ENCODE data around the gene REXO1.
"Not testable (repeated sequence)": the region's sequence is repeated elsewhere in the genome, so short reads cannot be mapped to it uniquely, and the experiment has no call there.

REXO1 gene

GRCh38 chr19:1797313-1797712 lies 51.0 kb downstream of the REXO1 start:
- H3K27ac ChIP-seq (ENCODE audit: low read length); H3K36me3 ChIP-seq (ENCODE audit: control insufficient read depth, low read depth, low read length); H3K27me3 ChIP-seq (ENCODE audit: control insufficient read depth, insufficient read depth, low read length); H3K4me1 ChIP-seq (ENCODE audit: control insufficient read depth, low read depth, low read length); H3K4me3 ChIP-seq (ENCODE audit: low read length); H3K9me3 ChIP-seq (ENCODE audit: control insufficient read depth, low read depth, low read length); H3K9ac ChIP-seq (ENCODE audit: low read length): not testable (repeated sequence)

- Histone ChIP-seq H3K27ac (ENCODE audit: low read length) (no peak overlapping the region), H3K9ac (ENCODE audit: low read length) (no peak overlapping the region), H3K36me3 (ENCODE audit: control insufficient read depth, low read depth, low read length) (no peaks in the 10 kb centered on the region), H3K9me3 (ENCODE audit: control insufficient read depth, low read depth, low read length) (no peaks in the 10 kb centered on the region), H3K4me1 (ENCODE audit: control insufficient read depth, low read depth, low read length) (peaks cover 6% of the 10 kb centered on the region), H3K27me3 (ENCODE audit: control insufficient read depth, insufficient read depth, low read length) (no peaks in the 10 kb centered on the region), H3K4me3 (ENCODE audit: low read length) (no peak overlapping the region)
Observed at GRCh38 chr19:1796395-1797142, 51.7 kb downstream of the REXO1 start.

GRCh38 chr19:1794424-1795172 lies 53.7 kb downstream of the REXO1 start:
- H3K9ac ChIP-seq (ENCODE audit: low read length): no peak overlapping the region
- H3K27me3 ChIP-seq (ENCODE audit: control insufficient read depth, insufficient read depth, low read length): peaks cover 2% of the 10 kb centered on the region
- H3K9me3 ChIP-seq (ENCODE audit: control insufficient read depth, low read depth, low read length): no peaks in the 10 kb centered on the region

GRCh38 chr19:1791879-1792278 lies 56.4 kb downstream of the REXO1 start:
- H3K4me1 ChIP-seq (ENCODE audit: control insufficient read depth, low read depth, low read length): peaks cover 6% of the 10 kb centered on the region
- H3K9ac ChIP-seq (ENCODE audit: low read length): no peak overlapping the region
- H3K36me3 ChIP-seq (ENCODE audit: control insufficient read depth, low read depth, low read length): no peaks in the 10 kb centered on the region
- H3K4me3 ChIP-seq (ENCODE audit: low read length): no peak overlapping the region
- H3K27me3 ChIP-seq (ENCODE audit: control insufficient read depth, insufficient read depth, low read length): peaks cover 18% of the 10 kb centered on the region
- H3K27ac ChIP-seq (ENCODE audit: low read length): no peak overlapping the region
- H3K9me3 ChIP-seq (ENCODE audit: control insufficient read depth, low read depth, low read length): no peaks in the 10 kb centered on the region

More at GRCh38 chr19:1794424-1795172, 53.7 kb downstream of the REXO1 start:
- Histone ChIP-seq H3K27ac (ENCODE audit: low read length) (no peak overlapping the region), H3K4me1 (ENCODE audit: control insufficient read depth, low read depth, low read length) (peaks cover 6% of the 10 kb centered on the region), H3K4me3 (ENCODE audit: low read length) (no peak overlapping the region), H3K36me3 (ENCODE audit: control insufficient read depth, low read depth, low read length) (no peaks in the 10 kb centered on the region)

GRCh38 chr19:1790054-1790792 lies 58.1 kb downstream of the REXO1 start:
- H3K36me3 ChIP-seq (ENCODE audit: control insufficient read depth, low read depth, low read length): no peaks in the 10 kb centered on the region
- no peaks in the 10 kb centered on the region for H3K9me3 ChIP-seq (ENCODE audit: control insufficient read depth, low read depth, low read length)
- peaks cover 18% of the 10 kb centered on the region for H3K27me3 ChIP-seq (ENCODE audit: control insufficient read depth, insufficient read depth, low read length)
- peak overlapping the region; percentile 35 for H3K4me3 ChIP-seq (ENCODE audit: low read length)
- H3K4me1 ChIP-seq (ENCODE audit: control insufficient read depth, low read depth, low read length): peaks cover 6% of the 10 kb centered on the region
- H3K27ac ChIP-seq (ENCODE audit: low read length): no peak overlapping the region
- H3K9ac ChIP-seq (ENCODE audit: low read length): no peak overlapping the region

GRCh38 chr19:1789261-1790041 lies 58.8 kb downstream of the REXO1 start:
- H3K36me3 ChIP-seq (ENCODE audit: control insufficient read depth, low read depth, low read length): no peaks in the 10 kb centered on the region

GRCh38 chr19:1787116-1787515 lies 61.2 kb downstream of the REXO1 start:
- Histone ChIP-seq H3K27me3 (ENCODE audit: control insufficient read depth, insufficient read depth, low read length) (peaks cover 33% of the 10 kb centered on the region), H3K9ac (ENCODE audit: low read length) (no peak overlapping the region), H3K36me3 (ENCODE audit: control insufficient read depth, low read depth, low read length) (no peaks in the 10 kb centered on the region), H3K4me1 (ENCODE audit: control insufficient read depth, low read depth, low read length) (no peaks in the 10 kb centered on the region), H3K4me3 (ENCODE audit: low read length) (no peak overlapping the region), H3K9me3 (ENCODE audit: control insufficient read depth, low read depth, low read length) (no peaks in the 10 kb centered on the region), H3K27ac (ENCODE audit: low read length) (no peak overlapping the region)

More at GRCh38 chr19:1789261-1790041, 58.8 kb downstream of the REXO1 start:
- H3K9ac ChIP-seq (ENCODE audit: low read length): no peak overlapping the region
- peaks cover 3% of the 10 kb centered on the region for H3K4me1 ChIP-seq (ENCODE audit: control insufficient read depth, low read depth, low read length)
- peak overlapping the region; percentile 35 for H3K4me3 ChIP-seq (ENCODE audit: low read length)
- H3K27ac ChIP-seq (ENCODE audit: low read length): no peak overlapping the region
- H3K27me3 ChIP-seq (ENCODE audit: control insufficient read depth, insufficient read depth, low read length): peaks cover 18% of the 10 kb centered on the region
- H3K9me3 ChIP-seq (ENCODE audit: control insufficient read depth, low read depth, low read length): no peaks in the 10 kb centered on the region

GRCh38 chr19:1786668-1787067 lies 61.6 kb downstream of the REXO1 start:
- no peak overlapping the region for H3K9ac ChIP-seq (ENCODE audit: low read length)
- H3K4me3 ChIP-seq (ENCODE audit: low read length): no peak overlapping the region
- H3K4me1 ChIP-seq (ENCODE audit: control insufficient read depth, low read depth, low read length): no peaks in the 10 kb centered on the region
- peaks cover 36% of the 10 kb centered on the region for H3K27me3 ChIP-seq (ENCODE audit: control insufficient read depth, insufficient read depth, low read length)
- H3K27ac ChIP-seq (ENCODE audit: low read length): no peak overlapping the region
- H3K9me3 ChIP-seq (ENCODE audit: control insufficient read depth, low read depth, low read length): no peaks in the 10 kb centered on the region
- no peaks in the 10 kb centered on the region for H3K36me3 ChIP-seq (ENCODE audit: control insufficient read depth, low read depth, low read length)

- Histone ChIP-seq H3K4me3 (ENCODE audit: low read length) (no peak overlapping the region), H3K4me1 (ENCODE audit: control insufficient read depth, low read depth, low read length) (no peaks in the 10 kb centered on the region), H3K9ac (ENCODE audit: low read length) (no peak overlapping the region), H3K9me3 (ENCODE audit: control insufficient read depth, low read depth, low read length) (no peaks in the 10 kb centered on the region), H3K27ac (ENCODE audit: low read length) (no peak overlapping the region), H3K27me3 (ENCODE audit: control insufficient read depth, insufficient read depth, low read length) (peaks cover 44% of the 10 kb centered on the region), H3K36me3 (ENCODE audit: control insufficient read depth, low read depth, low read length) (no peaks in the 10 kb centered on the region)
Observed at GRCh38 chr19:1785310-1785709, 63.0 kb downstream of the REXO1 start.

- Histone ChIP-seq H3K27ac (ENCODE audit: low read length) (no peak overlapping the region), H3K36me3 (ENCODE audit: control insufficient read depth, low read depth, low read length) (no peaks in the 10 kb centered on the region), H3K9ac (ENCODE audit: low read length) (no peak overlapping the region), H3K4me3 (ENCODE audit: low read length) (no peak overlapping the region), H3K27me3 (ENCODE audit: control insufficient read depth, insufficient read depth, low read length) (peaks cover 52% of the 10 kb centered on the region), H3K9me3 (ENCODE audit: control insufficient read depth, low read depth, low read length) (no peaks in the 10 kb centered on the region), H3K4me1 (ENCODE audit: control insufficient read depth, low read depth, low read length) (no peaks in the 10 kb centered on the region)
Observed at GRCh38 chr19:1783874-1784273, 64.4 kb downstream of the REXO1 start.

- H3K27me3 ChIP-seq (ENCODE audit: control insufficient read depth, insufficient read depth, low read length): peaks cover 52% of the 10 kb centered on the region
- no peaks in the 10 kb centered on the region for H3K36me3 ChIP-seq (ENCODE audit: control insufficient read depth, low read depth, low read length)
- no peak overlapping the region for H3K27ac ChIP-seq (ENCODE audit: low read length)
Observed at GRCh38 chr19:1783354-1783753, 64.9 kb downstream of the REXO1 start.

More at GRCh38 chr19:1783354-1783753, 64.9 kb downstream of the REXO1 start:
- Histone ChIP-seq H3K4me1 (ENCODE audit: control insufficient read depth, low read depth, low read length) (no peaks in the 10 kb centered on the region), H3K4me3 (ENCODE audit: low read length) (no peak overlapping the region), H3K9ac (ENCODE audit: low read length) (no peak overlapping the region), H3K9me3 (ENCODE audit: control insufficient read depth, low read depth, low read length) (no peaks in the 10 kb centered on the region)

All from iPS-18a (cell line).